GM19193 (cell line): ENCODE measurements around the gene LRRC55.

Source experiments
- POLR2A ChIP-seq: IDR thresholded peaks from 4 replicates; pipeline ENCODE4 v1.6.1; 2011; ENCODE audit not compliant: insufficient read depth, insufficient read length; ENCODE audit errors: extremely low read depth

The LRRC55 gene

GRCh38 chr11:57181678-57182305 is at the start of gene LRRC55:
Gene LRRC55, plus strand, starts transcription at chr11:57181953. Its CDS starts 70 bp downstream, at chr11:57182023.
- TF ChIP-seq POLR2A, result no peak

GRCh38 chr11:57133366-57134038 is 48.3 kb upstream of the LRRC55 start:
- TF ChIP-seq POLR2A, result no peak

- no peak for TF ChIP-seq POLR2A
These were observed 47.5 kb upstream of the LRRC55 start for GRCh38 chr11:57134284-57134683.

GRCh38 chr11:57135020-57135751 is 46.6 kb upstream of the LRRC55 start:
- TF ChIP-seq POLR2A, result no peak

- TF ChIP-seq POLR2A, result no peak
These were observed 41.2 kb upstream of the LRRC55 start for GRCh38 chr11:57140568-57140967.

GRCh38 chr11:57143459-57143858 is 38.3 kb upstream of the LRRC55 start:
- TF ChIP-seq POLR2A, result no peak

- TF ChIP-seq POLR2A, result no peak
These were observed 37.7 kb upstream of the LRRC55 start for GRCh38 chr11:57144075-57144474.

- no peak for TF ChIP-seq POLR2A
These were observed 37.0 kb upstream of the LRRC55 start for GRCh38 chr11:57144531-57145320.

GRCh38 chr11:57146301-57146700 is 35.5 kb upstream of the LRRC55 start:
- TF ChIP-seq POLR2A, result no peak

GRCh38 chr11:57148621-57149020 is 33.1 kb upstream of the LRRC55 start:
- TF ChIP-seq POLR2A, result no peak

- no peak for TF ChIP-seq POLR2A
These were observed 31.3 kb upstream of the LRRC55 start for GRCh38 chr11:57150454-57150917.

GRCh38 chr11:57152134-57152533 is 29.6 kb upstream of the LRRC55 start:
- no peak for TF ChIP-seq POLR2A

- TF ChIP-seq POLR2A, result no peak
These were observed 28.3 kb upstream of the LRRC55 start for GRCh38 chr11:57153448-57153847.

- no peak for TF ChIP-seq POLR2A
These were observed 27.0 kb upstream of the LRRC55 start for GRCh38 chr11:57154739-57155138.

- TF ChIP-seq POLR2A, result no peak
These were observed 26.4 kb upstream of the LRRC55 start for GRCh38 chr11:57155400-57155799.
